K562 (cell line): ENCODE results near the gene KIF6. TPM values are rescaled to one million over a fixed set of nuclear protein-coding genes. Genes with fewer than 3 reads are reported as not detected.

Source experiments
- ATAC-seq: fragments of 200-7000 bp; cut with Tn5 transposase; 3 replicates; pipeline ENCODE4 v1.9.1; 2020; ENCODE audit warnings: moderate library complexity
- BruUV-seq: library from RNA; stranded (reverse); fragments of 400-500 nt; replicated peaks from 2 replicates; lab custom pipeline; 2021; lab: Mats Ljungman, UMichigan
- CTCF ChIA-PET: fragments of 300-600 bp; formaldehyde crosslinking; extraction: SDS; loops from one replicate; lab custom pipeline; 2021; ENCODE audit warnings: low intra/inter-chr PET ratio; lab: Yijun Ruan, JAX
- POLR2A ChIA-PET: fragments of 300-600, 350-650 bp; sonication (Branson Sonifier 250); formaldehyde crosslinking; extraction: SDS; loops from one replicate; lab custom pipeline; 2021; ENCODE audit warnings: antibody characterized with exemption, inconsistent platforms; lab: Yijun Ruan, JAX
- DNase-seq, 4 experiments: peaks; one replicate each; pipeline versions ENCODE4 v3.0.0 to v3.0.0-alpha.2; 2011 to 2018; ENCODE audit warnings: low spot score in 3 of 4, mixed read lengths in 3 of 4; ENCODE audit errors: extremely low read depth in 1 of 4
- FAIRE-seq: peaks from 2 replicates; lab custom pipeline; 2011; peaks lifted over from hg19 to GRCh38; lab: Jason Lieb, UNC
- H2AFZ ChIP-seq: 2 replicates; pipeline ENCODE4 v1.6.0; 2011; ENCODE audit warnings: low read depth, low read length, control low read depth, inconsistent platforms
- H3K27ac ChIP-seq: fragments of 200-600 bp; 3 replicates; pipeline ENCODE4 v1.8.0; 2011; ENCODE audit warnings: low read depth, mild to moderate bottlenecking, control low read depth, inconsistent platforms, low read length, moderate library complexity, mixed read lengths; ENCODE audit errors: extremely low read depth
- H3K27me3 ChIP-seq, 2 experiments: fragments of 300-600 bp in 1 of 2; 2 replicates in 1 of 2; 3 replicates in 1 of 2; pipeline versions ENCODE4 v1.6.0 to v1.8.0; 2011; ENCODE audit warnings: inconsistent platforms in 2 of 2, low read length in 2 of 2, mild to moderate bottlenecking in 1 of 2, mixed read lengths in 1 of 2, moderate library complexity in 1 of 2; ENCODE audit not compliant: control insufficient read depth in 2 of 2, insufficient read depth in 2 of 2
- H3K36me3 ChIP-seq: fragments of 300-600 bp; 3 replicates; pipeline ENCODE4 v1.8.0; 2011; ENCODE audit warnings: mild to moderate bottlenecking, low read length, inconsistent platforms; ENCODE audit not compliant: control insufficient read depth, insufficient read depth
- H3K4me1 ChIP-seq, 2 experiments: fragments of 200-600 bp in 1 of 2; replicated peaks in 1 of 2; 2 replicates in 1 of 2; 3 replicates in 1 of 2; pipeline versions ENCODE4 v1.5.1 to v1.8.0; 2011; ENCODE audit warnings: inconsistent platforms in 2 of 2, low read length in 2 of 2, mild to moderate bottlenecking in 1 of 2, mixed read lengths in 1 of 2, moderate library complexity in 1 of 2; ENCODE audit not compliant: control insufficient read depth in 2 of 2, insufficient read depth in 2 of 2
- H3K4me2 ChIP-seq: 2 replicates; pipeline ENCODE4 v1.6.1; 2011; ENCODE audit warnings: low read length, control low read depth, inconsistent platforms, mixed read lengths; ENCODE audit not compliant: insufficient read depth
- H3K4me3 ChIP-seq: fragments of 200-600 bp; sonication (generic), shearing (Covaris generic); 2 replicates; pipeline ENCODE4 v1.5.1; 2016; ENCODE audit warnings: control low read depth, inconsistent platforms
- H3K79me2 ChIP-seq: fragments of 200-600 bp; 3 replicates; pipeline ENCODE4 v1.8.0; 2011; ENCODE audit warnings: low read length, inconsistent platforms; ENCODE audit not compliant: control insufficient read depth, insufficient read depth
- H3K9ac ChIP-seq, 2 experiments: 2 replicates each; pipeline versions ENCODE4 v1.6.0 to v1.6.1; 2011; ENCODE audit warnings: low read depth in 2 of 2, low read length in 2 of 2, control low read depth in 1 of 2, inconsistent platforms in 1 of 2, mild to moderate bottlenecking in 1 of 2, mixed read lengths in 1 of 2; ENCODE audit not compliant: insufficient read depth in 1 of 2
- H3K9me1 ChIP-seq: one replicate; pipeline ENCODE4 v1.6.0; 2011; ENCODE audit warnings: inconsistent platforms, mild to moderate bottlenecking, low read length, moderate library complexity; ENCODE audit not compliant: control insufficient read depth, insufficient read depth
- H3K9me3 ChIP-seq: replicated peaks from 2 replicates; pipeline ENCODE4 v1.5.1; 2011; ENCODE audit warnings: low read depth, low read length, inconsistent platforms; ENCODE audit not compliant: control insufficient read depth, insufficient read depth
- H4K20me1 ChIP-seq: replicated peaks from 2 replicates; pipeline ENCODE4 v1.6.1; 2011; ENCODE audit warnings: low read length, inconsistent platforms, mixed read lengths; ENCODE audit not compliant: control insufficient read depth, insufficient read depth
- MCM5 ChIP-seq: fragments of 450-650 bp; IDR thresholded peaks from 2 replicates; pipeline ENCODE4 v1.6.1; 2016; ENCODE audit warnings: low read depth
- RFX1 ChIP-seq: fragments of 450-650 bp; IDR thresholded peaks from 2 replicates; pipeline ENCODE4 v1.6.1; 2016; ENCODE audit warnings: mild to moderate bottlenecking, moderate library complexity
- ZNF511 ChIP-seq: sonication (generic); formaldehyde crosslinking; IDR thresholded peaks from 2 replicates; pipeline ENCODE4 v1.8.0; 2022; ENCODE audit warnings: mild to moderate bottlenecking, missing genetic modification reagents
- whole genome bisulfite sequencing: fragments of 100-300 bp; shearing (Covaris generic); methylation state at CpG from one replicate; pipeline ENCODE4 v1.1.6; 2016; ENCODE audit warnings: low coverage, mixed read lengths; ENCODE audit not compliant: insufficient coverage; ENCODE audit errors: missing lambda C conversion rate; 5-methylcytosine and 5-hydroxymethylcytosine counted together
- in situ Hi-C: fragments of 300-500 bp; cut with MboI; formaldehyde crosslinking; loops from 4 replicates; pipeline ENCODE4 v1.15.0; 2018; ENCODE audit warnings: inconsistent platforms, mixed read lengths
- intact Hi-C: fragments of 100-400 bp; cut with micrococcal nuclease; formaldehyde crosslinking; loops from 2 replicates; pipeline ENCODE4 v1.14.2; 2022
- polyA plus RNA-seq, 8 experiments: library from polyadenylated mRNA; depleted of rRNA in 4 of 8; stranded (reverse) in 5 of 8; unstranded in 3 of 8; fragments of >200 nt; fragmentation: Nextera tagmentation in 2 of 8; fragmentation: Illumina TruSeq in 1 of 8; extraction: Ambion mirVana in 2 of 8; extraction: Trizol in 1 of 8; gene quantifications; 2 replicates each; pipeline versions ENCODE4 v1.2.1 to v1.2.3, GENCODE V29; 2011 to 2014; ENCODE audit warnings: inconsistent platforms in 1 of 8, missing spikeins in 1 of 8
- total RNA-seq, 7 experiments: library from RNA; depleted of rRNA in 6 of 7; stranded (reverse); fragments of >200 nt in 6 of 7; fragmentation: Illumina TruSeq in 2 of 7; extraction: Trizol in 2 of 7; gene quantifications; 2 replicates each; pipeline versions ENCODE4 v1.2.1 to v1.2.3, GENCODE V29; 2011 to 2021; ENCODE audit warnings: low replicate concordance in 1 of 7

KIF6 gene
- total and polyA plus RNA-seq, 9 of the 15 experiments (the other 6 are each of a cell fraction or from before 2014, with no cell fraction given): not detected

GRCh38 chr6:39366931-39367618, 358.1 kb downstream of the KIF6 start:
- Histone ChIP-seq H3K9me1 (no peaks in the 10 kb centered on the region), H3K9me3 (no peaks in the 10 kb centered on the region), H3K4me1 (no peaks in the 10 kb centered on the region), H3K27ac (no peak overlapping the region), H3K27me3 (peaks cover 8 to 62% of the 10 kb centered on the region in 2 experiments; a peak in 4 of 5 replicates), H3K9ac (no peak overlapping the region), H3K79me2 (no peaks in the 10 kb centered on the region), H3K4me3 (no peak overlapping the region), H3K4me2 (no peak overlapping the region), H3K36me3 (no peaks in the 10 kb centered on the region), H2AFZ (no peak overlapping the region), H4K20me1 (peaks cover 7% of the 10 kb centered on the region; the same call in 1 of the 2 replicates)
- ChIA-PET CTCF (no interaction called here), POLR2A (interaction anchor here (0.6 kb wide), 1 partner anchor 11 kb away, joined by 3 read pairs; no protein-coding TSS in a partner anchor)
- ATAC-seq: no peak
- no peak for DNase-seq
- in situ Hi-C loops (loop anchor here (5.0 to 25.0 kb wide), 5 partner anchors 50 to 1670 kb away; partner anchors contain the start of genes TSPO2 and UNC5CL), intact Hi-C loops (no loop called here)
- WGBS: 0% methylated on average over 9 of the region's 9 CpGs
- BruUV-seq: no TSS peak
- TF ChIP-seq ZNF511 (CRISPR knock-in tag) (no peak), MCM5 (no peak), RFX1 (peak; percentile 80)
- no peak for FAIRE-seq
